ENCODE results near the gene EGR4.

Gene EGR4

DNA sequence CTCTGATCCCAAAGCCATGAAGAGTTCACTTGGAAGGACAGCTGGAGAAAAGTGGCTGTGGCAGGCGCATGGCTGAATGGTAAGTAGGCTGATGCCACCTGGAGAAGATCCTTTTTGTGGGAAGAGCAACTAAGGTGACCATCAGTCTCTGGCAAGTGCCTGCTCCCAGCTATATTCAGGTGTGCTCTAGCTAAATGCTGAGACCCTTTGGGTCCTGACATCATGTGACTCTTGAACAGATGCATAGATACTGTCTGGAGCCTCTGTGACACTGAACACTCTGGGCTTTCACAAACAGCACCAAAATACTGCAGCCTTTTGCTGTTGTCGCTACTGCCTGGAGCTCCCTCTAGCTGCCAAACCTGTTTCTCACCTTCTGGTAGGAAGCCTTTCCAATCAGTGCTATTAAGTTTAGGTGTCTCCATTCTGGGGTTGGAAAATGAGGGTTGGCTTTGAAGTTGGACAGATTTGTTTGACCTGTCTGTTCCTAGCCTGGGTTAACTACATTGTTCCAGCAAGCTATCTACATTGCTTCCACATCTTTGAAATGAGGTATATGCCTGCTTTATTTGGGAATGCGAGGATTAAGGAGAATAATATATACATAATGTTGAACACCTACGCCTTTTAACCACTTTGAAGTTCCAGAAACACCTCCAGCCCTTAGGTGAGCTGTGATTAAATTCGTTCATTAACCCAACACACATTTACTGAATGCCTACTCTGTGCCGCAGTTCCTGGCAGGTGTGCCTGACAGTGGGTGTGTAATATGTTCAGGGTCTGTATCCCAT lies 3.1 kb downstream of the EGR4 start:
- no peak for DNase-seq (ENCODE audit: low read depth in 2 of 2)

DNA sequence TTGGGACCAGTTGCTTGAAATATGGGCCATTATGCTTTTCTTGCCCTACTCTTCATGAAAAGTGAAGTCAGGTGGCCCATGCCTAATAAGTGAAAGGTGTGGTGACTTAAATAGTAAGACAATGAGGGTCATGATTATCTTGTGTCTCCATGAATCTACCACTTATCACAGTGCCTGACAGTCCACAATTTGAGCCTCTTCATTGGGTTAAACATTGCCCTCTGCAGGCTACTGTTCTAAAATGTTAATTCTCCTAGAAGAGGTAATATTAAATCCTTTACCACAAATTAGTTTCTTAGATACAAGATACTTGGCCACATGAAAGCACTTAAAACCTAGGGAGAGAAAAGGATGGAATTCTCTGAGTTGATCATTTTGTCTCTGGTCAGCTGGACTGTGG lies 4.0 kb downstream of the EGR4 start:
- no peak for DNase-seq (ENCODE audit: low read depth in 2 of 2)

DNA sequence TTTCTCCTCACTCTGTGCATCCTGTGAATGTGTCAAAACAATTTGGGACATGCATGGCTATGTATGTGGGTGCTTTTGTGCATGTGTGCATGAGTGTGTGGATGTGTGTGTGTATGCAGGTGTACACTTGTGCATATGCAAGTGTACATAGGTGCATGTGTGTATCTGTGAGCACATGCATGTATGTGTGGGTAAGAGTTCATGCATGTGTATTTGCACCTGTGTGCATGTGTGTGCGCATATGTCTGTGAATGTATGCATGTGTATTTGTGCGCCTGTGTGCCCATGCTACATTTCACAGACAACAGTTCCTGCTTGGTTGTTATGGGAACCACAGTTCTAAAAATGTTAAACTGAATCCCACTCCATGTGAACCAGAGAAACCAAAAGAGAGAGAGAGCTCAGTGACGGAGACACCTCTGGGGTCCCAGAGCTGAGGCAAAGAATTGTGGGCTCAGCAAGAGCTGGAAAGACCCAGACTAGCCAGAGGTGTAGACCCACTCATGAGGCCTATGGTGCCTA lies 7.2 kb downstream of the EGR4 start:
- no peak for DNase-seq (ENCODE audit: low read depth in 2 of 2)

DNA sequence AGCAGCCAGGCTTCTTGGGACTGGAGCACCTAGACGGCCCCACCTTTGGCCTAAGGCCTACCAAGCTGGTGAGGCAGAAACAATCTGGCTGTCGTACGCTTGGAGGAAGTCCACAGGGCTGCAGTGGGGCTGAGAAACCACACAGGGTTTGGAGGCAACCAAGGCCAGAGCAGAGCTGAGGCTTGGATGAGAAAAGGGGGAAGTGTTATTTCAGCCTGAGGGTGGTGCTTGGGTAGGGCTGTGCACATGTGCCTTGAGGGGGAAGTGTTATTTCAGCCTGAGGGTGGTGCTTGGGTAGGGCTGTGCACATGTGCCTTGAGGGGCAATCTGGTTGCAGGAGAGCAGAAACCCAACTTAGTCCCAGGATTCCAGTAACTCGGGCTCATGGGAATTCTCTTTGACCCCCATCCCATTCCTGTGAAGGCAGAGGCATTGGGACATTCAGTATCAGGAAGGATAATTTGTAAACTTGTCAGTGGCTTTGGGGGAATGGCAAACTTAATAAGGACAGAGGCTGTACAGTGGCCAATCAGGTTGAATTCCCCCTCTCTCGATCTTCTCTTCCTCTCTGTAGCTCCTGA lies 8.1 kb downstream of the EGR4 start:
- DNase-seq (ENCODE audit: low read depth in 2 of 2) = no peak

DNA sequence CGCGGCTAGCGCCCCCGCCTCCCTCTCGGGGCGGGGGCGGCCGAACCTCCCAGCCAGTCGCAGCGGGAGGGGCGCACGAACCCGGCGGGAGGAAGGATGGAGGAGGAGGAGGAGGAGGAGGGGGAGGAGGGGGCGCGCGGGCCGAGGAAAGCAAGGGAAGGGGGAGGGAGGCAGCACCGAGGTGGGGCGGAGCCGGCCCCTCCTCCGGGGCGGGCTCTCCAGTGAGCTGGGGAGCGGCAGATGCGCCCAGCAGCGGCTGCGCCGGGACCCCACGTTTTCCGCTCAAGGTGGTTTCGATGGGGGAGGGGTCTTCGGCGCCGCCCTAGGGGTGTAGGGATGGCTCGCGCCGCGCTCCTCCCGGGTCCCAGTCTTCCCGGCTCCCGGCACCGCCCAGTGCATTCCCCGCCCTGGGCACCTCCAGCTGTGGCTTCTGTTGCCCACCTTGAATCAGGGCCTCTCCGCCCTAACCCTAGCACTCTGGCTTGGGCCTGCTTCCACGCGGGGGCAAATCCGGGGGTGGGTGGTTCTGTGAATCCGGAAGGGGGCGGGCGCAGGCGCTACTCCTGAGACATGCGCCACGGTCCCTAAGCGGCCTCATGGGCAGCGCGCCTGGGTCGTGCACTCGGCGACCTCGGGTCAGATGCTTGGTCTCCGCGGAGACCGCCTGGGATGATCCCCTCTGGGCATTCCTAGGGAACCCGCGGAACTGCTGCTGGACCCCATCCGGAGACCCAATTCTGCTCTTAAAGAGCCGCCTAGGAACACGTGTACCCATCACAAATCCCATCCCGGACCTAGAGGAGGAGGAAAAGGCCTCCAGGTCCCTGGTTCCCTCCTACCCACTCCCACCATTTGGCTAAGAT lies 8.8 kb downstream of the EGR4 start, which contains the start of gene FBXO41:
Gene FBXO41, minus strand, starts transcription at position 183 of the 863 bp plus-strand sequence. CDS start 14,848 bp downstream, outside the sequence.
- peak; percentile 77 to 80 for DNase-seq (ENCODE audit: low read depth in 2 of 2)

DNA sequence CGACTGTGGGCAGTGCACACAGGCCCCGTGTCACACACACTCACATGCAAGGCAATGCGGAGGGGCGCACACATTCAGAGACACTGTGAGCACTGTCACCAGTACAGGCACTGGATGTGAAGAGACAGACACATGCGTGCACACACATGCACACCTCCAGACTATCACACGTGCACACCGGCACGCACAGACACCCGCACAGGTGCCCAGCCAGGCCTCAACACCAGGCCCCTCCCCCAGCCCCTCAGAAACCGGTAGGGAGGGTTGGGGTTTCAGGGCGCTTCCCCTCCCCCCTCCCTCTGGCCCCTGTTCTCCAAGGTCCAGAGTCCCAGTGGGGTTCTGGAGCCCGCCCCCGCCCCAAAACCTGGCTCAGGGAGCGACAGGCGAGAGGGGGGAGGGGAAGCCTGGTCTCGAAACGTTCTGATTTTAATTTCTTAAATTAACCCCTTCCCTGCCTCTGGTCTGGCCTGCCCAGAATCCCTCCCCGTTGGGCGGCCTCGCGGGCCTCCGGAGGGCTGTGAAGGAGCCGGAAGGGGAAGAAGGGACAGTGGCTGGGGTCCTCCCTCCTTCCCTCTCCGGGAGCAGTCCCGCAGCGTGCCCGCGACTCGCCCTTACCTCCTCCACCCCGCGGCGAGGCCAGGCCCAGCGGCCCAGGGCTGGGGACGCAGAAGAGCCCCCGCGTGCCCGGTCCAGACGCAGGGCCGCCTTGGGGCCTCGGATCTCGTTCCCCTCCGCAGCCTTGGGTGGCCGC lies 9.6 kb downstream of the EGR4 start:
- no peak for DNase-seq (ENCODE audit: low read depth in 2 of 2)

DNA sequence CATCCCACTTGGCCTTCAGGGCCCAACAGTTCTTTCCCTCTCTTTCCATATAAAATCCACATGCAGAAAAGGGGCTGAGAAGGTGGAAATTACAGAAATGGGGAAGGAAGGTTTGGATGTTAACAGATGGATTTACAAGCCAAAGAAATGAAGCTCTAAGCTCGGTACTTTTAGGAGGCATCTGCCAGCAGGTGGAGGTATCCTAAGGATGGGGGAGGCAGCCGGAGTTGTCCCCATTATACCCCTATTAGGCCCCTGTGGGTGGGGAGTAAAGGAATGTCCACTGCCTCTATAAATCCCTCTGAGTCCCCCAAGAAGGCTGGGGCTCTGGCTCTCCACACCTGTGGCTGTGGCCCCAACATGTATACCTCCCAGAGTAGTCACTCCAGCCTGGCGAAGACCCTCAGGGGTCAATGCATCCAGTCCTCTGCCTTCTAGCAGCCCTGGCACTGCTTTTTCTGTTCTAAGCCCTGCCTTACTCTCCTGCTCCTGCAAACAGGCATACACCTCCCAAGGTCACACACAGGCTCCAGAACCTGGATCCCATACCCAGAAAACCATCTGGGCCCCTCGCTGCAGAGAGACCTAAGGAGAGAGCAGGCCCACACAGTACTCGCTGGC lies 10.3 kb downstream of the EGR4 start:
- no peak for DNase-seq (ENCODE audit: low read depth in 2 of 2)

DNA sequence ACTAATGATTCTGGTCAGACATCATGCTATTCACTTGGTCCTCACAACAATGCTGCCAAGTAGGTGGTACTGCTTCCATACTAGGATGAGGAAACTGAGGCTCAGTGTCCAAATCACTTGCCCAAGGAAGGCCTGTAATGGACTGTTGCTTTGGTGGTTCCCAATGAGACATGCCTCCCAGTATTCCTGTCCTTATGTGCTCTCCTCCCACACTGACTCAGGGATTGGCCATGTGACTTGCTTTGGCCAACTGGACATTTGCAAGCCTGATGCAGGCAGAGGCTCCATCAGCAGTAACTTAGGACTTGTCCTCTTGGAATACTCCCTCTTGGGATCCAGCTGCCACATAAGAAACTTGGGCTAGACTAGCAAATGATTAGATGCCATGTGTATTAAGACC lies 12.1 kb downstream of the EGR4 start:
- DNase-seq (ENCODE audit: low read depth in 2 of 2) = no peak

DNA sequence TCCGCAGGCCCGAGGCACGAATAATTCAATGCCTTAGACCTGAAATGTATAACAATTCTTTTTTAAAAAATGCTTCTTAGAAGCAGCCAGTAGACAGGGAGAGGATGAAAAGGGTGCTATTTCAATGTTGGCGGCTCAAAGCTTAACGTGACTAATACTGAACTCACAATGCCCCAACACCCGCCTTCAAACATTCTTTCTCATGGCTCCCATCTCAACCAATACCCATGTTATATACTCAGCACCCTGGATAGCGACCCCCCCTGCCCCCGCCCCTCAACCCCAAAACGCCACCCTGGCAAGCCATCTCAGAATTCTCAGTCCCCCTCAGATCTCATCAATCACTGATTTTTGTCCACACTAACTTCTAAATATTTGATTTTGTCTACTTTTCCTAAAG lies 13.5 kb downstream of the EGR4 start:
- no peak for DNase-seq (ENCODE audit: low read depth in 2 of 2)

DNA sequence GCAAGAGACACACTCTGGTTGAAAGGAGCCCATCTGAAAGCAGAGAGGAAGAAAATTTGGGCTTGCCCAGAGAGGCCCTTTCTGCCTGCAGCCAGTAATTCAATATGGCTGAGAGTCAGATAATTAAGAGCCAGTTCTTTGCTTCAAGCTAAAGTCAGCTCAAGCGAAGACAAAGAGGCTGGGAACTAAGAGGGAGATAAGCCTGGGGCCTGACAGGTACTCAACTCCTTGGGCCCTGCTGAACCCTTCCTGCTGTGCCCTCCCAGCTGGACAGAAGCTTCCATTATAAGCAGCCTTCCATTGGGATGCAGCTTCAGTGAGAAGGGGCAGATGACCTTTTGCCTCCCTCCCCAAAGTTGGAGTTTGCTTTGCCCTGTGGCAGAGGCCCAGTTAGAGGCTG lies 21.1 kb downstream of the EGR4 start:
- DNase-seq (ENCODE audit: low read depth in 2 of 2) = no peak

DNA sequence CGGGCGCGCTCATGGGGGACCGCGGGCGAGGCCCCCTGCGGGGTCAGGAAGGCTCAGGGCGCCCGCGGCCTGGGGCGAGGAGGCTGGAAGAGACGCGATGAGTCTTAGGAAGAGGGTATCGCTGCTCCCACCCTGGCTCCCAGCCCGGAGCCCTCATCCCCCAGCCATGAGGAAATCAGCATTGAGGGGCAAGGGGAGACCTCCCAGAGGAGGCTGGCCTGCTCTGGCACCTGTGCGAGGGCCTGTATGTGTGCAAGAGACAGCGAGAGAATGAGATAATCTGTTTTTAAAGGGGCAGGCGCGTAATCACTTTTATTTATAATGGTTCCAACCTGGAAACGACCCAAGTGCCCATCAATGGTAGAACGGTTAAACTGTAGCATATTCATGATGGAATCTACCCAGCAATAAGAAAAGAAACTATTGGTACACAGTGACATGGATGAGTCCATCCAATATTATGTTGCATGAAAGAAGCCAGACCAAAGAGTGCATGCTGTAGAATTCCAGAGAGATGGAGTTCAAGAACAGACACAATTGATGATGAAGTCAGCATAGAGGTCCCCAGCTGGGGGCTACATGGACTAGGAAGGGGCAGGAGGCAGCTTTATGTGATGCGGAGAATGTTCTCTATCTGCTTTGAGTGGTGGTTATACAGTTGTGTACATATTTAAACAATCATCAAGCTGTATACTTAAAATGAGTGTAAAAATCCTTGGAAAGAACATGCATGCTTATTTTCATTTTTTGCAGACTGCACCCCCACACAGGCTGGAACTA lies 23.5 kb downstream of the EGR4 start:
- no peak for DNase-seq (ENCODE audit: low read depth in 2 of 2)

DNA sequence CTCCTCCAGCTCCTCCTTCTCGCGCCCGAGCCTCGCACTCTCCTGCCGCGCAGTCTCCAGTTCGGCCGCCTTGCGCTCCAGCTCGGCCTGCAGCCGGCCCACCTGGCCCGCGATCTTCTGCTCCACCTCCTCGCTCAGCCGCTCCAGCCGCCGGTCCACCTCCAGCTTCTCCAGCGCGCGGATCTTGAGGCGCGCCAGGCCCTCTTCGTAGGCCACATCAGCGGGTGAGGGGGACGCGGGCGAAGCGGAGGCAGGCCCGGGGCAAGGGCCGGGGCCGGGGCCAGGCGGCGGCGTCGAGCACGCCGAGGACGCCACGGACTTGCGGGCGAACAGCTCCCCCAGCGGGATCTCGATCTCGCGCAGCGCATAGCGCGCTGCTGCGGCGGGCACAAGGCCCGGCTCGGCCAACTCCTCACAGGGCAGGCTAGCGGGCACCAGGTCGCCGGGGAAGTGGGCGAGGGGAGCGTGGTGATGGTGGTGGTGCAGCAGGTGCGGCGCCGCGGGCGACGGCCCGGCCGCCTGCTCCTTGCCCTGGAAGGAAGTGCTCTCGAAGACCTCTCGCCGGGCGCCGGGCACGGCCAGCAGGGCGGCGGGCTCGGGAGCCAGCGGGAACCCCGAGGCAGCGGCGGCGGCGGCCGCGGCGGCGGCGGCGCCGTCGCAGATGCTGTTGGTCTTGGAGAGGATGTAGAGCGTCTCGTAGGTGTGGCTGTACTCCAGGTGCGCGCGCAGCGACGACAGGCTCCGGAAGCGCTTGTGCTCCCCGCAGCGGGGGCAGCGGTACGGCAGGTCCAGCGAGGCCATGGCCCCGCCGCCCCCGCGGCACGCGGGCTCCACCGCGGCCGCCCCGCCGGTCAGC lies 24.3 kb downstream of the EGR4 start:
- peak in 1 of 2 donors; percentile 54 for DNase-seq (ENCODE audit: low read depth in 2 of 2)

DNA sequence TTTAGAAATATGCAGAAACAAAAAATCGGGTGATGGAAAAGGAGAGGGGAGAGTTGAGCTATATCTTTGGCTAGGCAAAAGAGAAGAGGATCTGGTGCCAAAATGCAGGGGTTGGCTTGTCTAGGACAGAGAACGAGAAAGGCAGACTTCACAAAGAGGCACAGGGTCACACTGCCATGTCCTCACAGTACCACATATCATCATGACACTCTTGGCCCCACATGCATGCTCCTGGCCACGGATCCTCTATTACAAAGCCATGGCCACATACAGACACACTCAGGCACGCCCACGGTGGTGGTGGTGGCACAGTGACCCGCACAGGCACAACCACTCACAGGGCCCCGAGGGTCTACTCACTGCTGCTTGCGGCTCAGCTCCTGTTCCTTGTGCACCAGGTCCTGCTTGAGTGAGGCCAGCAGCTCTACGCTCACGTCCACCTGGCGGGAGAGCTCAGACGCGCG lies 24.9 kb downstream of the EGR4 start:
- no peak for DNase-seq (ENCODE audit: low read depth in 2 of 2)

DNA sequence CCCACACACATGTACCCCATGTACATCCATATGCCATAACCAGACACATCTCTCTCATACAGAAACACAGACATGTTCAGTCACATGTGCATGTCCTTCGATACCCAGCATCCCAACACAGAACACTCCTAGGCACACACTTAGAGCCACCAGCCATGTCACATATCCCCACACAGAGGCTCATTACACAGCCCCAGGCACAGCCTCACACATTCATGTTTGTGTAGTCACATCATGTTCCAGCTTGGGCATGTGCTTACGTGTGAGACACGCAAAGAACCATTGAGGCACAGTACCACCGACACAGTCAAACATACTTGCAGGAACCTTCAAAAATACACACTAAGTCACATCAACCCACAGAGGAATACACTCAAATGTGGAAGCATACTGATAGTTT lies 26.3 kb downstream of the EGR4 start:
- no peak for DNase-seq (ENCODE audit: low read depth in 2 of 2)

DNA sequence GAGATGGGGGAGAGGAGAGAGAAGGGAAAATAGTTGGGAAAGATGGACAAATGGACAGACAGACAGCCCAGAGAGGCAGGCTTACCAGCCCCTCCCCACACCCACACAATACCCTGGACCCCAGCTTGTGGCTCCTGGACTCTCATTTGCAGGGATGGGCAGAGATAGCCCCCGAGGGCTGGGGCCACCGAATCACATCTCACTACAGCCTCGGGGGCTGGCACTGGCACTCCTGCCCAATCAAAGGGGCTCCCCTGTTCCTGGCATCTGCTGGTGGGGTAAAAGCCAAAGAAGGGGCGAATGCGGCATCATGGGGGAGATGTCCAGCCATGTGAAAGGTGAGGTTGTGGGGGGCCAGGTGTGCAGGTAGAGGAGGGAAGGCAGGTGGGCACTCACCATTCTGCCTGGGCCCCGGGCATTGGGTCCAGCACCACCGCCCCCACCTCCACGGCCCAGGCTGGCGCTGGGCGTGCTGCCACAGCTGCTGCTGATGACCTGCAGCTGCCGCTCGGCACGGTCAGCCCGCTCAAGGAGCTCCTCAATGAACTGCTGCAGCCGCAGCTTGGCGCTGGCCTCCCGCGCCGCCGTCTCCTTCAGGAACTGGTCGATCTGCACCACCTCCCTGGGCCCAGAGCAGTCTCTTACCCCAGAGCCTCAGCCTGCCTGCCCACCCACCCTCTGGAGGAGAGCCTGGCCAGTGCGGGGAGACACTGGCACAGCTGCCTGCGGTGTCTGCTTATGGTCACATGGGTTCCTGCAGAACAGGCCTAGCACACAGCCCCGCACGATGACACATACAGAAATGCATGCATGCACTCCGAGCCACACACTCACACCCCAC lies 27.1 kb downstream of the EGR4 start:
- no peak for DNase-seq (ENCODE audit: low read depth in 2 of 2)

DNA sequence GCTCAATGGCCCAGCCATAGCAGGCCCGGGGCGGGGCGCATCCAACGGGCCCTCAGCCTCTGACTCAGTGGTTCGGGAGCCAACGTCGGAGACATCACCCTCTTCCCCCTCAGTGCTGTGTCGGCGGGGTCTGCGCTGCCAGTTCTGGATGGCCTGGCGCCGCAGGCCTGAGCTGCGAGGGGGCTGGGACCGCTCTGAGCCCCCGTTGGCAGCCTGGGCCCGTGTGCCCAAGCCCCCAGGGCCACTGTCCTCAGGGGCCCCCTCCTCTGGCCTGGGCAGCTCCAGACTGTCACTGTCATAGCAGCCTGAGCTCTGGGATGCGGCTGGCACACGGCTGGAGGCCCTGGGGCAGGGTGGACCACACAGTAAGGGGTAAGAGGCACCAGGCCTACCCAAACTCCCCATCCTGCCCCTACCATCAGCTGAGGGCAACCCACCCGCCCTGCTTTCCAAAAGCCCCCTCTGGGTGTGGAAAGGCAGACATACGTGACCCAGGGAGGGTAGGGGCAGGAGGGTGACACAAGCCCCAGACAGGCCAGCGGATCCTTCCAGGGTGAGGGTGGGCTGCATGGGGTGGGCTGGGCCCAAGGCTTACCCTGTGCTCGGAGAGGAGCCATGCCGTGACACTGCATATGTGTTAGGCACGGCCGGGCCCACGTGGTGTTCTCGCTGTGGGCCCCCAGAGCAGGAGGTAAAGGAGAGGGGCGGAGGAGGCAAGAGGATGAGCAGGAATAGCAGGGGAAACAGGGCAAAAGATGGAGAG lies 27.9 kb downstream of the EGR4 start:
- no peak for DNase-seq (ENCODE audit: low read depth in 2 of 2)

DNA sequence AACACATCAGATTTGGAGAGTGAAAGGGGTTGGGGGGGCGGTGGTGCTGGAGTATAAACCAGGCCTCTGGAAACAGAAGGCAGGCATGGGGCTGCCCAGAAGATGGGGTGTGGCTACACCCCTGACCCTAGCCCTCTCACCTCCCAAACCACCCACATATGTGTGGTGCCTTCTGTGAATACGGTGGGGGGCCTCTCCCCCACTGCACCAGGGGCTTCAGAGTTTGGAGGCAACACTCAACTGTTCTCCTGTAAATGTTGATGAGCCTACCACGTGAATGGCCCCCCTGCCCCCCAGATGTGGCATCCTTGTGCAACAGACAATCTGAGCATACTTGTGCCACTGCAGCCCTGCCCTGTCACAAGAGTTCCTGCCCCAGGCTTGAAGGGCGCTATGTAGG lies 28.6 kb downstream of the EGR4 start:
- no peak for DNase-seq (ENCODE audit: low read depth in 2 of 2)

DNA sequence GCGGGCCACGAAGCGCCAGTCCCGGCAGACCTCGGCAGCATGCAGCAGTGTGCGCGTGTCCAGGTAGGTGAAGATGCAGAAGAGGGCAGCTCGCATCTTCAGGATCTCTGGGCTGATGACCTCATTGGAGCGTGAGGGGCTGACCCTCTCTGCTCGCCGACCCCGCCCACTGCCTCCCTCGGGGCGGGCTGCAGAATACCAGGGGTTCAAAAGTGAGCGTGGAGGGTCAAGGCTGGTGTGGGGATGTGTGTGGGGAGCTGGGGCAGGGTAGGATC lies 29.1 kb downstream of the EGR4 start:
- DNase-seq (ENCODE audit: low read depth in 2 of 2) = no peak

All from stimulated activated CD8-positive, alpha-beta memory T cell treated with anti-CD3 and anti-CD28 coated beads, Interleukin-15, amount 100 ng/mL, for 4 hours (primary cell).